Measurements from ENCODE around the gene NTMT2. TPM values are rescaled to one million over a fixed set of nuclear protein-coding genes. Genes with fewer than 3 reads are reported as not detected.

Gene NTMT2
- total RNA-seq, 1 donor from 2014 or later, result not detected

DNA sequence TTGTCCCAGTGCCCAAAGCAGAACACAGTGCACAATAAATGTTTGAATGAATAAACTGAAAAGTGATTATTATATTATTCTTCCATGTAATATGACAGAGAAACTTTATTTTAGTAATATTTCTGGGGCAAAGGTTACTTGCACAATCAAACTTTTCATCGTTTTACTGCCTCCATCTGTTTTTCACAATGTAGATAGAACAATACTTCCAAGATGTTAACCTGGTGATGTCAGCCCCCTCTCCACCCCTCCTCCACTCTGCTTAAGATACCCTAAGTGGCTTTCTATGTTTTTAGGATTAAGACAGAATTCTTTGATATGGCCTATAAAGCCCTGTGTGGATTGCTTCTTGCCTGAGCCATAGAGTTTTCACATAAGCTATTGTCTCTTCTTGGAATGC is 13.8 kb upstream of the NTMT2 start:
- no peaks in the 10 kb centered on the region for H3K27me3 Mint-ChIP-seq
- no peaks in the 10 kb centered on the region for H3K4me1 Mint-ChIP-seq (ENCODE audit: low read depth)
- no peak overlapping the region for H3K27ac Mint-ChIP-seq

DNA sequence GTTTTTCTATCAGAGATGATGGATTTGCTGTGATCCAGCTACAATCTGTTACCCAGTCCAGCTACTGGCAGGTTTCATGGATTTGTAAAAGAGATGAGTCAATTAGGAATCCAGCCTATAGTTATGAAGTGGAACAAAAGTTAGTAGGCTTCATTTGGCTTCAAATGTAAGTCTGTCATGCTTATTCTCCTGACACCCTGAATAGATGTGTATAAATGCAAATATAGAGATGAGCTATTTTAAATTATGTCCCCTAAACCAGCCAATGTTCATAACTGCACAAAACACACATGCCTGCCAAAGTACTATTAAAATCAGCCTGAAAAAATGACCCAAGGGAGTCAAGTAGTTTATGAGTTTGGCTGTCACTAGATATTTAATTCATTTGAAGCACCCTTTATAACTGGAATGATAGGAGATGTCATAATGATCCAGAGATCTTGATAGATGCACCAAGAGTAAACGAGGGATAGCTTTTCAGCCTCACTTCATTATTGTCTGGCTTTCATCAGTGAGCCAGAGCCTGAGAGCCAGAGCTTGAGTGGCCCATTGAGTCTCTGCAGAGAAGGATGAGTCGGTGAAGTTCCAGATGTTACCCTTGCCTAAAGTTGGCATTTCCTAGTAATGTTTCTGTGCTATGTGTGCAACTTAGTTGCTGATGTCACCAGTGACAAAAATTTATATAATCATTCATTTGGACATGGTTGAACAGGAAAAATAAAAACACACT is 11.8 kb upstream of the NTMT2 start:
- H3K27ac Mint-ChIP-seq, result no peak overlapping the region
- DNase-seq (ENCODE audit: low spot score, unreplicated experiment), result no peak

More for the DNA sequence above, 13.8 kb upstream of the NTMT2 start:
- H3K36me3 Mint-ChIP-seq (ENCODE audit: insufficient read depth), result no peaks in the 10 kb centered on the region
- no peak for DNase-seq (ENCODE audit: low spot score, unreplicated experiment)
- no peaks in the 10 kb centered on the region for H3K9me3 Mint-ChIP-seq (ENCODE audit: low read depth)
- TF ChIP-seq, protein P1, sequence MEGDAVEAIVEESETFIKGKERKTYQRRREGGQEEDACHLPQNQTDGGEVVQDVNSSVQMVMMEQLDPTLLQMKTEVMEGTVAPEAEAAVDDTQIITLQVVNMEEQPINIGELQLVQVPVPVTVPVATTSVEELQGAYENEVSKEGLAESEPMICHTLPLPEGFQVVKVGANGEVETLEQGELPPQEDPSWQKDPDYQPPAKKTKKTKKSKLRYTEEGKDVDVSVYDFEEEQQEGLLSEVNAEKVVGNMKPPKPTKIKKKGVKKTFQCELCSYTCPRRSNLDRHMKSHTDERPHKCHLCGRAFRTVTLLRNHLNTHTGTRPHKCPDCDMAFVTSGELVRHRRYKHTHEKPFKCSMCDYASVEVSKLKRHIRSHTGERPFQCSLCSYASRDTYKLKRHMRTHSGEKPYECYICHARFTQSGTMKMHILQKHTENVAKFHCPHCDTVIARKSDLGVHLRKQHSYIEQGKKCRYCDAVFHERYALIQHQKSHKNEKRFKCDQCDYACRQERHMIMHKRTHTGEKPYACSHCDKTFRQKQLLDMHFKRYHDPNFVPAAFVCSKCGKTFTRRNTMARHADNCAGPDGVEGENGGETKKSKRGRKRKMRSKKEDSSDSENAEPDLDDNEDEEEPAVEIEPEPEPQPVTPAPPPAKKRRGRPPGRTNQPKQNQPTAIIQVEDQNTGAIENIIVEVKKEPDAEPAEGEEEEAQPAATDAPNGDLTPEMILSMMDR (IDR thresholded peaks at IDR 0.05; ENCODE audit: unreplicated experiment), result no peak
- H3K4me3 Mint-ChIP-seq (ENCODE audit: low read depth), result no peak overlapping the region

GRCh38 chr1:170134521-170134920 is 11.2 kb upstream of the NTMT2 start:
- no peaks in the 10 kb centered on the region for H3K9me3 Mint-ChIP-seq (ENCODE audit: low read depth)

More for the DNA sequence above, 11.8 kb upstream of the NTMT2 start:
- Mint-ChIP-seq H3K4me1 (ENCODE audit: low read depth) (no peaks in the 10 kb centered on the region), H3K9me3 (ENCODE audit: low read depth) (no peaks in the 10 kb centered on the region), H3K27me3 (no peaks in the 10 kb centered on the region), H3K36me3 (ENCODE audit: insufficient read depth) (no peaks in the 10 kb centered on the region), H3K4me3 (ENCODE audit: low read depth) (no peak overlapping the region)
- TF ChIP-seq, protein P1 (IDR thresholded peaks at IDR 0.05; ENCODE audit: unreplicated experiment), result no peak

DNA sequence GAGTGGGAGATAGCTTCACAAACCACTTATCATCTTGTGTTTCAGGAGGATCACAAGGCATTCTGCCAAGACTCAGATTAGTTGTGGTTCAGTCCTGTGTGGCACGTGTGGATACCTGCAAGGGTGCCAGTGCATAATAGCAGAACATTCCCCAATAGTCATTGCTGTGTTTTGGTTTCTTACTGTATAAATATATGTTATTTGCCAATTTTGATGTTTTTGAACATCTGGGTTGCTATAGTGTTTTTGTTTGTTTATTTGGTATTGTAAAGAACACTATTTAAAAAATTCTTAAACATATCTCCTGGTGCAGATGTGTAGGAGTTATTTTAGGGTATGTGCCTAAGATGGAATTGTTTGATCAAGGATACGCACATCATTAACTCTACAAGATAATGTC is 5.4 kb upstream of the NTMT2 start:
- H3K4me3 Mint-ChIP-seq (ENCODE audit: low read depth), result no peak overlapping the region
- H3K4me1 Mint-ChIP-seq (ENCODE audit: low read depth), result peaks cover 1% of the 10 kb centered on the region
- H3K27ac Mint-ChIP-seq, result no peak overlapping the region
- no peaks in the 10 kb centered on the region for H3K36me3 Mint-ChIP-seq (ENCODE audit: insufficient read depth)
- H3K9me3 Mint-ChIP-seq (ENCODE audit: low read depth), result no peaks in the 10 kb centered on the region
- no peaks in the 10 kb centered on the region for H3K27me3 Mint-ChIP-seq
- TF ChIP-seq, protein P1 (IDR thresholded peaks at IDR 0.05; ENCODE audit: unreplicated experiment), result no peak
- no peak for DNase-seq (ENCODE audit: low spot score, unreplicated experiment)

More at GRCh38 chr1:170134521-170134920, 11.2 kb upstream of the NTMT2 start:
- H3K27ac Mint-ChIP-seq, result no peak overlapping the region
- H3K36me3 Mint-ChIP-seq (ENCODE audit: insufficient read depth), result no peaks in the 10 kb centered on the region
- no peaks in the 10 kb centered on the region for H3K4me1 Mint-ChIP-seq (ENCODE audit: low read depth)
- H3K27me3 Mint-ChIP-seq, result no peaks in the 10 kb centered on the region
- TF ChIP-seq, protein P1 (IDR thresholded peaks at IDR 0.05; ENCODE audit: unreplicated experiment), result no peak
- H3K4me3 Mint-ChIP-seq (ENCODE audit: low read depth), result no peak overlapping the region
- DNase-seq (ENCODE audit: low spot score, unreplicated experiment), result no peak

GRCh38 chr1:170145061-170145460 is 698 bp upstream of the NTMT2 start:
- no peaks in the 10 kb centered on the region for H3K9me3 Mint-ChIP-seq (ENCODE audit: low read depth)
- H3K4me1 Mint-ChIP-seq (ENCODE audit: low read depth), result peaks cover 17% of the 10 kb centered on the region
- H3K4me3 Mint-ChIP-seq (ENCODE audit: low read depth), result no peak overlapping the region
- no peak for DNase-seq (ENCODE audit: low spot score, unreplicated experiment)
- H3K27me3 Mint-ChIP-seq, result no peaks in the 10 kb centered on the region
- no peak overlapping the region for H3K27ac Mint-ChIP-seq
- TF ChIP-seq, protein P1 (IDR thresholded peaks at IDR 0.05; ENCODE audit: unreplicated experiment), result no peak
- no peaks in the 10 kb centered on the region for H3K36me3 Mint-ChIP-seq (ENCODE audit: insufficient read depth)

Measured in progenitor cell of endocrine pancreas (in vitro differentiated cells).